Esophagus (tissue), 2 donors: ENCODE measurements around the gene PABPC1L. TPM values are rescaled to one million over a fixed set of nuclear protein-coding genes. Genes with fewer than 3 reads are reported as not detected.

Experiments used
- H3K27ac ChIP-seq, 2 donors: one replicate each; pipeline ENCODE4 v1.5.1; 2013; ENCODE audit warnings: low read depth in 2 of 2, mild to moderate bottlenecking in 2 of 2, inconsistent platforms in 1 of 2, low read length in 1 of 2, moderate library complexity in 1 of 2
- H3K27me3 ChIP-seq, 2 donors: one replicate each; pipeline ENCODE4 v1.6.1; 2013; ENCODE audit warnings: low read length in 2 of 2, control low read depth in 1 of 2, mild to moderate bottlenecking in 1 of 2; ENCODE audit not compliant: insufficient read depth in 2 of 2, control insufficient read depth in 1 of 2
- H3K36me3 ChIP-seq, 2 donors: one replicate each; pipeline ENCODE4 v1.6.1; 2013; ENCODE audit warnings: low read length in 1 of 2; ENCODE audit not compliant: control insufficient read depth in 2 of 2, insufficient read depth in 2 of 2
- H3K4me1 ChIP-seq, 2 donors: one replicate each; pipeline ENCODE4 v1.6.1; 2013; ENCODE audit warnings: low read length in 1 of 2; ENCODE audit not compliant: control insufficient read depth in 2 of 2, insufficient read depth in 2 of 2
- H3K4me3 ChIP-seq, 2 donors: one replicate each; pipeline ENCODE4 v1.5.1; 2013; ENCODE audit warnings: low read length in 2 of 2, mild to moderate bottlenecking in 2 of 2, low read depth in 1 of 2, moderate library complexity in 1 of 2
- H3K9me3 ChIP-seq, 2 donors: one replicate each; pipeline ENCODE4 v1.6.1; 2013; ENCODE audit warnings: mild to moderate bottlenecking in 2 of 2, low read depth in 1 of 2, low read length in 1 of 2, moderate library complexity in 1 of 2; ENCODE audit not compliant: control insufficient read depth in 2 of 2, insufficient read depth in 1 of 2
- WGBS, 2 donors: extraction: QIAGEN DNeasy Blood & Tissue Kit; methylation state at CpG; one replicate each; pipeline ENCODE4 v1.1.7; 2013; 5-methylcytosine and 5-hydroxymethylcytosine counted together
- polyA plus RNA-seq, 2 donors: library from polyadenylated mRNA; stranded (reverse); fragments of 200-250 nt; gene quantifications; one replicate each; pipeline ENCODE4 v1.2.3, GENCODE V29; 2013
- donor health status: healthy with polysubstance abuse.
- donor health status: Bipolar disorder and iron deficiency.

The PABPC1L gene
- polyA plus RNA-seq, 2 donors = 12.1 to 31.6 TPM

DNA sequence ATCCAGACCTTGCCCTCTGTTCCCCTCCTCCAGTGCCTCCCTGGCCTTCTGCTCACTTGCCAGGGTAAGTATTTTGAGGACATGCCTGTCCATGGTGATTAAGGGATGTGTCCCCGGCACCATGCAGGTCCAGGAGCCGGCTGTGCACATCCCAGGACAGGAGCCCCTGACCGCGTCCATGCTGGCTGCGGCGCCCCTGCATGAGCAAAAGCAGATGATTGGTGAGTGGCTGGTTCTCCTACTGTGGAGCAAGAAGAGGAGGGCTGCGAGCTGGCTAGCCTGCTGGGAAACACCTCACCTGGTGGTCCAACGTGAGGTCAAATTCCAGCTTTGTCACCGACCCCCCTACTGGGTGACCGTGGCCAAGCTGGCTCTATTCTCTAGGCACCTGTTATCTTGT, 26.6 kb downstream of the PABPC1L start:
- H3K27me3 ChIP-seq = no peaks in the 10 kb centered on the region
- H3K4me1 ChIP-seq = no peaks in the 10 kb centered on the region
- H3K27ac ChIP-seq = no peak overlapping the region
- H3K36me3 ChIP-seq = peaks cover 8 to 25% of the 10 kb centered on the region in 2 donors
- H3K4me3 ChIP-seq = no peak overlapping the region
- peaks cover 0 to 2% of the 10 kb centered on the region in 2 donors for H3K9me3 ChIP-seq
- 88 to 94% methylated on average over 10 of the region's 10 CpGs for WGBS, 2 donors

DNA sequence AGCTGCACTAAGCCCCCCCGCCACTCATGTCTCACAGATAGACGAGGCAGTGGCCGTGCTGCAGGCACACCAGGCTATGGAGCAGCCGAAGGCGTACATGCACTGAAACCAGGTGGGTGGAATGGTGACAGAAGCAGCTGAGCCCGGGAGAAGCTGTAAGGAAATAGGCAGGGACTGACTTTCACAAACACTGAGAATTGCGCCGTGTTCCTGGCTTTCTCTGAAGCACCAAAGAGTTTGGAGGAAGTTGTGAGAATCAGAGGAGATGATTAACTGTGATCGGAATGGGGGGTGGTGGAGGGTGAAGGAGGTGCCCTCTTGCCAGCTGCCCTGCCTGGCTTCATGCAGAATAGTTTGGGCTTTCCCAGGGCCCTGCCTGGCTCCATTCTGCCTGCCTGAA, 28.8 kb downstream of the PABPC1L start:
- WGBS, 2 donors = 85 to 90% methylated on average over 9 of the region's 9 CpGs

GRCh38 chr20:44941120-44941691, 31.3 kb downstream of the PABPC1L start:
- Histone ChIP-seq H3K27ac (no peak overlapping the region), H3K9me3 (peaks cover 0 to 2% of the 10 kb centered on the region in 2 donors), H3K36me3 (peaks cover 24 to 34% of the 10 kb centered on the region in 2 donors), H3K27me3 (no peaks in the 10 kb centered on the region), H3K4me3 (no peak overlapping the region), H3K4me1 (no peaks in the 10 kb centered on the region)
- 82 to 87% methylated on average over 7 of the region's 7 CpGs for WGBS, 2 donors

More for the DNA sequence above, 28.8 kb downstream of the PABPC1L start:
- H3K4me3 ChIP-seq = no peak overlapping the region
- H3K4me1 ChIP-seq = no peaks in the 10 kb centered on the region
- no peak overlapping the region for H3K27ac ChIP-seq
- H3K9me3 ChIP-seq = peaks cover 0 to 2% of the 10 kb centered on the region in 2 donors
- H3K27me3 ChIP-seq = no peaks in the 10 kb centered on the region
- peaks cover 21 to 31% of the 10 kb centered on the region in 2 donors for H3K36me3 ChIP-seq

GRCh38 chr20:44942264-44942973, 32.6 kb downstream of the PABPC1L start:
- H3K27ac ChIP-seq = no peak overlapping the region
- H3K9me3 ChIP-seq = no peaks in the 10 kb centered on the region
- WGBS, 2 donors = 82 to 92% methylated on average over 4 of the region's 4 CpGs
- H3K36me3 ChIP-seq = peaks cover 21 to 27% of the 10 kb centered on the region in 2 donors
- no peaks in the 10 kb centered on the region for H3K27me3 ChIP-seq
- no peaks in the 10 kb centered on the region for H3K4me1 ChIP-seq
- H3K4me3 ChIP-seq = no peak overlapping the region

DNA sequence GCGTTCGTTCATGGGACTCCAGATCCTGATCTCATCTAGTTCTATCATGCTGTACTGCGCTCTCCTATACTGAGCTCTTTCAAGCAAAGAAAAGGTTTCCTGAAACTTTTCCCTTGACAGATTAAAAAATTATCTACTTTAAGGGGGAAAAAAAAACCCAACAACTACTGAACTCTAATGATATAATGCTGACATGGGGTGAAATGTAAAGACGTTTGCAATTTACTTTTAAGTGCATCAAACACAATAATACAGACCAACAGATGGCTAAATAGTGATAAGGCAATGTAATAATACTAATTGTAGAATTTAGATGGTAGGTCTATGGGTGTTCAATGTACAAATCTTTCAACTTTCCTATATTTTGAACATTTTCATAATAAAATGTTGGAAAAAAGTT, 34.0 kb downstream of the PABPC1L start:
- Histone ChIP-seq H3K27me3 (no peaks in the 10 kb centered on the region), H3K4me1 (no peaks in the 10 kb centered on the region), H3K9me3 (no peaks in the 10 kb centered on the region), H3K4me3 (no peak overlapping the region), H3K27ac (no peak overlapping the region), H3K36me3 (peaks cover 21 to 31% of the 10 kb centered on the region in 2 donors)
- WGBS, 2 donors = 86 to 89% methylated on average over 4 of the region's 4 CpGs

- H3K36me3 ChIP-seq = peaks cover 26 to 32% of the 10 kb centered on the region in 2 donors
- H3K4me3 ChIP-seq = no peak overlapping the region
- WGBS, 2 donors = 88 to 92% methylated on average over 6 of the region's 6 CpGs
- no peaks in the 10 kb centered on the region for H3K9me3 ChIP-seq
- H3K4me1 ChIP-seq = no peaks in the 10 kb centered on the region
- H3K27ac ChIP-seq = no peak overlapping the region
- H3K27me3 ChIP-seq = no peaks in the 10 kb centered on the region
Observed at GRCh38 chr20:44945261-44945660, 35.4 kb downstream of the PABPC1L start.

DNA sequence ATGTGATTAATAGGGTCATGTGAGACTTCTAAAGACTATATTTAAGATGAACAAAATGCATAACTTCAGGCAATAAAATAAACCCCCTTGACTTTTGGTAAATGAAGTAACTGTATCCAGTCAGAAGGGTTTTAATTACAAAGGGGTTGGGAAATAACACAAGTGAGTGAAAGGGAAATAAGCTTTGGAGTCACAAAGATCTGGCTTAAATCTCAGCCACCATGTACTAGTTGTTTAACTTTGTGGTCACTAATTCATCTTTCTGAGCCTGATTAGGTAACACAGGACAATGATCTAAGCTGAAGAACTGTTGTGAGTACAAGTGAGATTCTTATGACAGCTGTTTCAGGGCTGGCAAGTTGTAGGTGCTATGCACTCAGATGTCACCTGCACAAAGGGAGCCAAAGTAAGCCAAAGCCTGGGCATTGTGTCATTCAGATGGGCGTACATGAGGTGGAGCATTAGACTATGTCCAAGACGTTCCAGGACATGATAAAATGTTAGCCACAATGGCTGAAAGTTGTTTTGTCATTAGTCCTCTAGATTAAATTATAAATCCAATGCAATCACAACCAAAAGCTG, 36.5 kb downstream of the PABPC1L start:
- WGBS, 2 donors = 76 to 78% methylated on average over 2 of the region's 2 CpGs
- Histone ChIP-seq H3K4me1 (no peaks in the 10 kb centered on the region), H3K9me3 (no peaks in the 10 kb centered on the region), H3K36me3 (peaks cover 34 to 35% of the 10 kb centered on the region in 2 donors), H3K4me3 (no peak overlapping the region), H3K27me3 (no peaks in the 10 kb centered on the region), H3K27ac (no peak overlapping the region)

GRCh38 chr20:44948107-44948506, 38.2 kb downstream of the PABPC1L start:
- Histone ChIP-seq H3K36me3 (peaks cover 28 to 31% of the 10 kb centered on the region in 2 donors), H3K4me1 (no peaks in the 10 kb centered on the region), H3K9me3 (no peaks in the 10 kb centered on the region), H3K27me3 (no peaks in the 10 kb centered on the region), H3K4me3 (no peak overlapping the region), H3K27ac (no peak overlapping the region)
- WGBS, 2 donors = 93 to 97% methylated on average over 5 of the region's 5 CpGs

- peaks cover 26 to 28% of the 10 kb centered on the region in 2 donors for H3K36me3 ChIP-seq
- WGBS, 2 donors = 85 to 86% methylated on average over 2 of the region's 2 CpGs
Observed at GRCh38 chr20:44948513-44948912, 38.7 kb downstream of the PABPC1L start.

More at GRCh38 chr20:44948513-44948912, 38.7 kb downstream of the PABPC1L start:
- no peaks in the 10 kb centered on the region for H3K9me3 ChIP-seq
- H3K27me3 ChIP-seq = no peaks in the 10 kb centered on the region
- no peaks in the 10 kb centered on the region for H3K4me1 ChIP-seq
- H3K27ac ChIP-seq = no peak overlapping the region
- no peak overlapping the region for H3K4me3 ChIP-seq
